OCI-LY7 (cell line): ENCODE measurements around the gene TTF1. TPM values are rescaled to one million over a fixed set of nuclear protein-coding genes. Genes with fewer than 3 reads are reported as not detected.

Experiments
- BruUV-seq: library from RNA; stranded (reverse); fragments of 400-500 nt; replicated peaks from 2 replicates; lab custom pipeline; 2021; lab: Mats Ljungman, UMichigan
- CTCF ChIA-PET: fragments of 300-600 bp; sonication (Branson Sonifier 250); formaldehyde crosslinking; loops from one replicate; lab custom pipeline; 2022; ENCODE audit warnings: antibody characterized with exemption; ENCODE audit not compliant: unreplicated experiment; lab: Charles Lee
- POLR2A ChIA-PET: fragments of 300-600 bp; sonication (Branson Sonifier 250); formaldehyde crosslinking; loops from one replicate; lab custom pipeline; 2022; ENCODE audit warnings: antibody characterized with exemption; lab: Charles Lee
- DNase-seq: peaks from one replicate; pipeline ENCODE4 v3.0.0-alpha.2; 2015; ENCODE audit warnings: low spot score
- H2AFZ ChIP-seq: fragments of 200-600 bp; sonication (generic), shearing (Covaris generic); 2 replicates; pipeline ENCODE4 v1.6.1; 2014; ENCODE audit warnings: mild to moderate bottlenecking, antibody characterized with exemption, low read length, moderate library complexity
- H3K27ac ChIP-seq: fragments of 200-600 bp; sonication (generic); 2 replicates; pipeline ENCODE4 v1.5.1; 2014; ENCODE audit warnings: mixed run types, low read depth, mild to moderate bottlenecking, moderate library complexity, low read length, inconsistent platforms; ENCODE audit not compliant: poor library complexity, severe bottlenecking
- H3K36me3 ChIP-seq: fragments of 200-600 bp; sonication (generic); 2 replicates; pipeline ENCODE4 v1.6.1; 2014; ENCODE audit warnings: mild to moderate bottlenecking, antibody characterized with exemption, low read length, moderate library complexity, mixed read lengths; ENCODE audit not compliant: insufficient read depth
- H3K4me1 ChIP-seq: fragments of 200-600 bp; sonication (generic); 2 replicates; pipeline ENCODE4 v1.5.1; 2014; ENCODE audit warnings: mild to moderate bottlenecking, low read length; ENCODE audit not compliant: insufficient read depth, poor library complexity, severe bottlenecking
- H3K4me2 ChIP-seq: fragments of 200-600 bp; sonication (generic); 2 replicates; pipeline ENCODE4 v1.6.1; 2014; ENCODE audit warnings: mild to moderate bottlenecking, low read length
- H3K4me3 ChIP-seq: fragments of 200-600 bp; sonication (generic); 2 replicates; pipeline ENCODE4 v1.5.1; 2014; ENCODE audit warnings: mild to moderate bottlenecking, low read depth, low read length; ENCODE audit not compliant: poor library complexity, severe bottlenecking
- H3K79me2 ChIP-seq: fragments of 200-600 bp; sonication (generic); 2 replicates; pipeline ENCODE4 v1.6.1; 2016; ENCODE audit warnings: low read depth, mild to moderate bottlenecking, low read length, moderate library complexity, mixed read lengths; ENCODE audit not compliant: insufficient read depth
- H3K9me2 ChIP-seq: fragments of 200-600 bp; sonication (generic); 2 replicates; pipeline ENCODE4 v1.6.1; 2016; ENCODE audit warnings: mild to moderate bottlenecking, low read length, mixed read lengths; ENCODE audit not compliant: insufficient read depth
- H3K9me3 ChIP-seq: fragments of 200-600 bp; sonication (generic); 2 replicates; pipeline ENCODE4 v1.6.1; 2014; ENCODE audit warnings: mild to moderate bottlenecking, mixed run types, low read length, mixed read lengths
- H4K20me1 ChIP-seq: fragments of 200-600 bp; sonication (generic); 2 replicates; pipeline ENCODE4 v1.6.1; 2014; ENCODE audit warnings: mild to moderate bottlenecking, antibody characterized with exemption, low read length, moderate library complexity, mixed read lengths; ENCODE audit not compliant: insufficient read depth
- EZH2phosphoT487 ChIP-seq: fragments of 200-600 bp; sonication (generic); IDR thresholded peaks from 2 replicates; pipeline ENCODE4 v1.6.1; 2018; ENCODE audit warnings: low read depth, borderline replicate concordance, mild to moderate bottlenecking, mixed run types, antibody characterized with exemption, low read length, moderate library complexity, mixed read lengths
- intact Hi-C: fragments of 100-400 bp; cut with micrococcal nuclease; formaldehyde crosslinking; loops from one replicate; pipeline ENCODE4 v1.10.0; 2022; ENCODE audit not compliant: unreplicated experiment
- total RNA-seq, 2 experiments: library from RNA; depleted of rRNA in 1 of 2; stranded (reverse); fragments of >200 nt in 1 of 2; shearing (Covaris generic) in 1 of 2; gene quantifications; 2 replicates each; pipeline ENCODE4 v1.2.3, GENCODE V29; 2014 to 2022
- TF ChIP-seq, protein P1 (sequence below): fragments of 200-600 bp; sonication (generic); conservative IDR thresholded peaks from 2 replicates; pipeline ENCODE4 v1.5.1; 2014; ENCODE audit warnings: mild to moderate bottlenecking, antibody characterized with exemption, low read length, moderate library complexity, mixed read lengths

Gene TTF1
- total RNA-seq, 2 experiments from 2014 or later = 17.8 to 21.2 TPM

DNA sequence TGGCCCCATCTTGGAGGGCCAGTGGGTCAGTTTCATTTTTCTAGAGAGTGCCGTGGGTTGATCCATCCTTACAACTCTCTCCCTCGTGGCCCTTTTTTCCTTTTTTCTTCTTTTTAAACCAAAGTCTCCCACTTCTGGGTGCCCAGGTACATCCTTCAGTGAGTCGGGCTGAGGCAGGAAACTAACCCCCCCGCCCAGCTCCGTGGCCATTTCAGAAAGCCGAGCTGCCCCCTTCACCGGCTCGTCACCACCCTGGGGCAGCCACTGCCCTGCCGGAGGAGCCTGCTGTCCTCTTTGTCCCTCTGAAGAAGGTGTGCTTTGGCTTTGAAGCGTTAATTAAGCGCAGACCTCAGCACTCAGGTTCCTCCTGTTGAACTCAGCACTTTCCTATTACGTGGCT, 8.5 kb upstream of the TTF1 start:
- TF ChIP-seq EZH2phosphoT487 = no peak
- TF ChIP-seq, protein P1, sequence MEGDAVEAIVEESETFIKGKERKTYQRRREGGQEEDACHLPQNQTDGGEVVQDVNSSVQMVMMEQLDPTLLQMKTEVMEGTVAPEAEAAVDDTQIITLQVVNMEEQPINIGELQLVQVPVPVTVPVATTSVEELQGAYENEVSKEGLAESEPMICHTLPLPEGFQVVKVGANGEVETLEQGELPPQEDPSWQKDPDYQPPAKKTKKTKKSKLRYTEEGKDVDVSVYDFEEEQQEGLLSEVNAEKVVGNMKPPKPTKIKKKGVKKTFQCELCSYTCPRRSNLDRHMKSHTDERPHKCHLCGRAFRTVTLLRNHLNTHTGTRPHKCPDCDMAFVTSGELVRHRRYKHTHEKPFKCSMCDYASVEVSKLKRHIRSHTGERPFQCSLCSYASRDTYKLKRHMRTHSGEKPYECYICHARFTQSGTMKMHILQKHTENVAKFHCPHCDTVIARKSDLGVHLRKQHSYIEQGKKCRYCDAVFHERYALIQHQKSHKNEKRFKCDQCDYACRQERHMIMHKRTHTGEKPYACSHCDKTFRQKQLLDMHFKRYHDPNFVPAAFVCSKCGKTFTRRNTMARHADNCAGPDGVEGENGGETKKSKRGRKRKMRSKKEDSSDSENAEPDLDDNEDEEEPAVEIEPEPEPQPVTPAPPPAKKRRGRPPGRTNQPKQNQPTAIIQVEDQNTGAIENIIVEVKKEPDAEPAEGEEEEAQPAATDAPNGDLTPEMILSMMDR = no peak
- ChIA-PET POLR2A (interaction anchor here (0.7 kb wide), 1 partner anchor 24 kb away, joined by 4 read pairs; no protein-coding TSS in a partner anchor), CTCF (no interaction called here)
- BruUV-seq = no TSS peak
- H3K9me3 ChIP-seq = no peaks in the 10 kb centered on the region
- H3K79me2 ChIP-seq = no peaks in the 10 kb centered on the region
- no peaks in the 10 kb centered on the region for H3K9me2 ChIP-seq
- intact Hi-C loops = no loop called here
- no peak for DNase-seq
- H3K4me1 ChIP-seq = peaks cover 15% of the 10 kb centered on the region
- no peak overlapping the region for H3K4me2 ChIP-seq
- no peak overlapping the region for H3K4me3 ChIP-seq
- H2AFZ ChIP-seq = no peak overlapping the region
- no peaks in the 10 kb centered on the region for H4K20me1 ChIP-seq
- no peak overlapping the region for H3K27ac ChIP-seq
- no peaks in the 10 kb centered on the region for H3K36me3 ChIP-seq

DNA sequence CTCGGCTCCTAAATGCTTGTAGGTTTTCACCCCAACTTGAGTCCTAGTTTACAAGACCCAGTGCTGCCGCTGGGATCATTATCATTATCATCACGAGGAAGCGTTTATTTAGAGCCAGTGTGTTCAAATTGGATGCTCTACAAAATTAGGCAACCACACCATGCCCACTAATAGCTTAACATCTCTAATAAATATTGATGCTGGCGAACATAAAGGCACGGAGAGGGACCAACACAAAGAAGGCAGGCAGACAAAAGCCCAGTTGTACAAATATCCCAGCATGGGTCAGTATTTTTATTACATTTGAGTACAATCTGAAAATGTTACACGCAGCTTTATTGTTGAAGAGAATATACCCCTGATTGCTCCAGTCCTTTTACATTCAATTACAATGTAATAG, 8.1 kb upstream of the TTF1 start:
- BruUV-seq = no TSS peak
- Histone ChIP-seq H3K79me2 (no peaks in the 10 kb centered on the region), H3K27ac (no peak overlapping the region), H3K4me1 (peaks cover 19% of the 10 kb centered on the region), H2AFZ (no peak overlapping the region), H3K4me2 (no peak overlapping the region), H3K4me3 (no peak overlapping the region), H3K9me3 (no peaks in the 10 kb centered on the region), H4K20me1 (no peaks in the 10 kb centered on the region), H3K36me3 (no peaks in the 10 kb centered on the region), H3K9me2 (no peaks in the 10 kb centered on the region)
- TF ChIP-seq EZH2phosphoT487 = no peak
- TF ChIP-seq, protein P1 = no peak
- ChIA-PET CTCF (no interaction called here), POLR2A (interaction anchor here (0.7 to 1.0 kb wide), 2 partner anchors 25 to 31 kb away, joined by 4 to 5 read pairs; no protein-coding TSS in a partner anchor)
- intact Hi-C loops = no loop called here
- no peak for DNase-seq

DNA sequence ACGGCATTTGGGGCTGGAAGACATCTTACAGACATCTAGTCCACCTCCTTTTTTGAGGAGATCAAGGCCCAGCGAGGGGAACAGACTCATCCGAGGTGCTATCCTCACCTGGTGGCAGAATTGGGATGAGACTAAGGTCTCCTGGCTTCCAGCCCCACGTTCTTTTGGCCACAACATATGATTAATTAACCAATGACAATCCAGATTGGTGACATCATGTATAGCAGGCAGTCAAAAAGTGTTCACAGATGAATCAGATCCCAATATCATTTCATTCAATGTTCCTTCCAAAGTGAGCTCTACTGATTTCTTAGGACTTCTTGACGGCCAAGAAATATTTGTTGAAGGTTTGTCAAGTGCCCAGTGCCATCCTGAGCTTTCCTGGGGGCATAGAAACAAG, 7.3 kb upstream of the TTF1 start:
- Histone ChIP-seq H2AFZ (no peak overlapping the region), H3K4me1 (peaks cover 23% of the 10 kb centered on the region), H3K9me3 (no peaks in the 10 kb centered on the region), H3K27ac (no peak overlapping the region), H3K36me3 (no peaks in the 10 kb centered on the region), H3K4me3 (no peak overlapping the region), H3K4me2 (no peak overlapping the region), H3K9me2 (no peaks in the 10 kb centered on the region), H4K20me1 (no peaks in the 10 kb centered on the region), H3K79me2 (no peaks in the 10 kb centered on the region)
- POLR2A ChIA-PET = interaction anchor here (0.6 to 1.0 kb wide), 2 partner anchors 30 to 1310 kb away, joined by 5 read pairs; no protein-coding TSS in a partner anchor
- no peak for DNase-seq
- intact Hi-C loops = no loop called here
- no peak for TF ChIP-seq EZH2phosphoT487
- TF ChIP-seq, protein P1 = no peak
- no TSS peak for BruUV-seq
- CTCF ChIA-PET = no interaction called here
